Activated CD8-positive, alpha-beta memory T cell treated with anti-CD3 and anti-CD28 coated beads, Interleukin-2, amount 50 U/mL, for 24 hours (primary cell): Measurements from ENCODE around the gene C2orf68.
"Not testable (repeated sequence)": the region's sequence is repeated elsewhere in the genome, so short reads cannot be mapped to it uniquely, and the experiment has no call there.

ENCODE experiments used
- DNase-seq: peaks from one replicate; pipeline ENCODE4 v3.0.0-alpha.2; 2020; ENCODE audit errors: extremely low read depth

C2orf68 gene

GRCh38 chr2:85599468-85600234, 12.2 kb downstream of the C2orf68 start:
- no peak for DNase-seq

- no peak for DNase-seq
Measured at GRCh38 chr2:85598594-85599340, 13.1 kb downstream of the C2orf68 start.

GRCh38 chr2:85597241-85597640, 14.6 kb downstream of the C2orf68 start:
- no peak for DNase-seq

DNA sequence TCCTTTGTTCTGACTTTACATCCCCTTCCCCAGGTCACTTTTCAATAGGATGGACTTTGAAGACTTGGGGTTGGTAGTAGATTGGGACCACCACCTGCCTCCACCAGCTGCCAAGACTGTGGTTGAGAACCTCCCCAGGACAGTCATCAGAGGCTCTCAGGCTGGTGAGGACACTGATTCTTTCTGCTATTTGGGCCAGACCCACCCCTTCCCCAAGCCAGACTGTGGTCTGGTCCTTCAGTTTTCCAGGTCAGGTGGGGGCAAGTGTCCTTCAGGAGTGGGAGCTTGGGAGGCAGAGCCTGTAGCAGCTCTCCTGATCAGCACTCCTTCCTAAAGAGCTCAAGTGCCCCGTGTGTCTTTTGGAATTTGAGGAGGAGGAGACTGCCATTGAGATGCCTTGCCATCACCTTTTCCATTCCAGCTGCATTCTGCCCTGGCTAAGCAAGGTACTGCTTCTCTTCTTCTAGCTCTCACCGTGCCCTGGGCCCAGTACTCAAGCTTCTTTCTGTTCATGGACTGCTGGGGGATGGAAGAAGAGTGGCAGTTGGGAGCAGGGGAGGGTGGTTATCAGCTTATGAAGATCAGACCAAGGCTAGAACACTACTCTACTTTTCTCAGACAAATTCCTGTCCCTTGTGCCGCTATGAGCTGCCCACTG, 15.3 kb downstream of the C2orf68 start:
- DNase-seq, result no peak

GRCh38 chr2:85596026-85596333, 15.9 kb downstream of the C2orf68 start:
- DNase-seq, result no peak

DNA sequence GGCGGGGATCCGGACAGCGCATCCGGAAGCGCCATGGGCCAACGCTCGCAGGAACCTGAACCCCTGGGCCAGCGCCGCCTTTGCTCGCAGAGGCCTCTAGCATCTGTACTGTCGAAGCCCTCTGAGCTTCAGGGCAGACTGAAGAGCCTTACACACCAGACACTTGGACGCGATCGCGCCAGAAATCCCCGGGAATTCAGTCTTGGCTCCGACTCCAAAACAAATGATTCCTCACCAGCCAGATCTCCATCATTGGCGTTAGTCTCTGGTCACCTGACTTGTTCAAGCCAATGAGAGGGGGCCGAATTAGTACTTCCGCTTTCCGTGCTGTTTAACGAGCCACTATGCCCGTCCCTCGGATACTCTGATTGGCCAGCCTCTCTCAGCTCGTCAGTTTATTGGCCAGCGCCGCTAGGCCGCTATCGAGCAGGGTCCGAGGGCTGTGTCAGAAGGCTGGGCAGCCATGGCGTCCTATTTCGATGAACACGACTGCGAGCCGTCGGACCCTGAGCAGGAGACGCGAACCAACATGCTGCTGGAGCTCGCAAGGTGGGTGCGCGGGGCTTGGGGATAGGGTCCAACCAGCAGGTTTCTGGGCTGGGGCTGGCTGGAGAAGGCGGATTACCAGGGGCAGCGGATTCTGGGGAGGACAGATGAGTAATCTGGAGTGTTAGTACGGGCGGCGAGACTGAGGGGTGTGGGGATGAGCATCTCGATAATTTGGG, 16.4 kb downstream of the C2orf68 start, which contains the start of gene RNF181:
RNF181 (plus strand) TSS at position 445 of the 725 bp plus-strand sequence; CDS start at position 464, 19 bp downstream.
- DNase-seq, result peak; percentile 84

GRCh38 chr2:85594715-85595300, 17.1 kb downstream of the C2orf68 start:
- no peak for DNase-seq

DNA sequence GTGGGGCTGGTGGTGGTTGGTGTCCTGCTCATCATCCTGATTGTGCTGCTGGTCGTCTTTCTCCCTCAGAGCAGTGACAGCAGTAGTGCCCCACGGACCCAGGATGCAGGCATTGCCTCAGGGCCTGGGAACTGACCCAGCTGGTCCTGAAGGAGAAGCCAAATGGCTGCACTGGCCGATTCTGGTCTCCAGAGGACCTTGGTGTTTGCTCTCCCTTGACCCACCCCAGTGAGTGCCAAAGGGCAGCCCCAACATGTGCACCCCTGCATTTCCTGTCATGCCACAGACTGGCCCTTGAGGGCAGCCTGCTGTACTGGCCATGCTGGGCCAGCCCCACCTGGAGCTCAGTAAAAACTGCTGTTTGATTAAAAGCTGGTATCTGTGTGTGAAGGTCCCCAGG, 18.8 kb downstream of the C2orf68 start:
- DNase-seq, result no peak

GRCh38 chr2:85592299-85592698, 19.6 kb downstream of the C2orf68 start:
- DNase-seq, result not testable (repeated sequence)

DNA sequence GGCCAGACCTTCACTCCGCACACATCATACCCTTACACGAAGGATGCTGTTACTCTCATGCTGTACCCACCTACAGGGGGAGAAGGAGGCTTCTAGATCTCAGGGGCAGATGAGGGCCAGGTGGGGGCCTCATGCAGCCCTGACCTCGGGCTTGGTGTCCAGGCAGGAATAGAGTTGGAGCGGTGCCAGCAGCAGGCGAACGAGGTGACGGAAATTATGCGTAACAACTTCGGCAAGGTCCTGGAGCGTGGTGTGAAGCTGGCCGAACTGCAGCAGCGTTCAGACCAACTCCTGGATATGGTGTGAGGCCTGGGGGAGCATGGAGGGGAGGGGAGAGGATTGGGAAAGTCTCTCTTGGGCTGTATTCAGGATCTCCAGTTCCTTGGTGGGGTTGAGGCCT, 20.3 kb downstream of the C2orf68 start:
- DNase-seq, result no peak

DNA sequence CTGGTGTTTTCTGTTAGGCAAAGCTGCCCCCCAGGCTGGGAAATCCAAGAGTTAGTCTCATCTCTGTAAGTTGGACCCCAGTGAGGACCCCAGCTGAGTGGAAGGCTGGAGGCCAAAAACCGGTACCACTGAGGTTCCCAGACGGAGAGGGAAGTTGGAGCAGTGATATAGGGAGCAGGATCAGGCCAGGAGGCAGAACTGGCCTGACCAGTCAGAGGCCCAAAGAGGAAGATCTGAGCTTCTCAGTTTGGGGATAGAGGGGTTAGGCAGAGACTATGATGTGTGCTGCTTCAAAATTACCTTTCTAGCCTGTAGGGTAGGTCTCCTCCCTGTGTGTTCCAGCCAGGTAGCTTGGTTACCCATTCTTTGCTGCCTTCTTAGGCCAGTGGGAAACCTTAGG, 20.9 kb downstream of the C2orf68 start:
- no peak for DNase-seq

DNA sequence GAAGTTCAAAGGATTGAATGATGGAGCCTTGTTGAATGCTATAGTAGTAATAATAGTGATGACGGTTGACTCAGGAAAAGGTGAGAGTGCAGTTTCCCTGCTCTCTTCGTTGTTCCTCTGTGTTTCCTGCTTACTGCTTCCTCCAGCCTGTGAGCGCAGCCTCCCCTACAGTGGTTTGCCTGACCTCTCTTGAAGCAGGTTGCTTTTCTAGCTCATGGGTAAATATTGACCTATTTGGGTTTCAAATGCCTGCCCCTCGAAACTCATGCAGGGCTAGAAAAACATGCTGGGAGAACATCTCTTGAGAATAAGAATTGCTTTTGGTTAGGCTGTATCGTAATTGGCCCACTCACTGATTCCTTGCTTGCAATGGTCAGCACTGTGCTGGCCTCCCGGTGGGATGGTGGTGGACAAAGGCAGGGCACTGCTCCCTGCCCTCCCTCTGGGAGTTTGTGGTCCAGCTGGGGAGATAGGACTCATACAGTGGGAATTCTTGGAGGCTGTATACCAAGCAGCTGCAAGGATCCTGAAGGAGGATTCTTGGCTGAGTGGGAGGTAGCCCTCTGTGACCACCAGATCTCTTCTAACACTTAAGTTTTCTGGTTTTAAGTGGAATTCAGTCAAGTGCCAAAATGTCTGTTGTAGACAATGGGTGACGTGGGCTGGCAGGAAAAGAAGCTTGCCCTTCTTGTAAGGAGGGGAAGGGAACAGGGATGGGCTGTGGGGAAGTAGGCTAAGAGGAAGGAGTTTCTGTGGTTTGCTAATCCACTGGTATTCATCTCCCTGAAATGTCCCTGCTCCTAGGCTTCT, 21.7 kb downstream of the C2orf68 start:
- DNase-seq, result no peak

GRCh38 chr2:85589181-85589580, 22.7 kb downstream of the C2orf68 start:
- DNase-seq, result no peak

- DNase-seq, result no peak
Measured at GRCh38 chr2:85588645-85589044, 23.2 kb downstream of the C2orf68 start.

- DNase-seq, result no peak
Measured at GRCh38 chr2:85588236-85588635, 23.6 kb downstream of the C2orf68 start.

DNA sequence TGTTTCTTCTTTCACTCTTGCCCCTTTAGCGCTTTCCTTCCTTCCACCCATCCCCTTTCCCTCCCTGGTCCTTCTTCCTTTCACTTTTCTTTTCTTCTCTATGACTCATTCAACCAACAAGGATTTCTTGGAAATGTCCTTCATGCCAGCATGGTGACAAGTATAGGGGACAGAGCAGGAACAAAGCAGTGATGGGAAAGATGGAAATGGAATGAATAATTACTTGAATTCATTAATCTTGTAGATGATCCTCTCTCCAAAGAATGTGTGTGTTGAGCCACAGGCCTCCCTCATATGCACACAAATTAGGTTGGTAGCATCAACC, 26.1 kb downstream of the C2orf68 start:
- no peak for DNase-seq

GRCh38 chr2:85584857-85585780, 26.7 kb downstream of the C2orf68 start:
- DNase-seq, result no peak

DNA sequence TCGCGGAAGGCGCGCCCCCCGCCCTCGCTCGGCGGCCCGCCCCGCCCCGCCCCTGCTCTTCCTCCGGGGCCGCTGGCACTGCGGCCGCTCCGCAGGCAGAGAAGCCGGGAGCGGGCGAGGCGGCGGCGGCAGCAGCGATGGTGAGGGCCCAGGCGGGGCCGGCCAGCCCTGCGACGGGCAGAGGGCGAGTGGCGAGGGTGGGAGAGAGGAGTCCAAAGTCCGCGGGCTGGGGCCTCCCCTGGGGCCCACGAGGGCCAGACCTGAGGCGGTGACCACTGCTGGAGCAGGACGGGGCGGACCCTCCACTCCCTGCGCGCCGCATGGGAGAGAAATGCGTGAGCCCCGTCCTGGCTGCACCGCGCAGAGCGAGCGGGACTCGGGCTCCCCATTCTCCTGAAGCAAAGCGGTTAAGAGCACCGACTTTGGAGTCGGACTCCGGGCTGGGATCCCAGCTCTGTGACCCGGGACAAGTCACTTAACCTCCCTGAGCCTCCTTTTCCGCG, 27.5 kb downstream of the C2orf68 start, which contains the start of gene VAMP5:
VAMP5 (plus strand) TSS at position 78 of the 503 bp plus-strand sequence; CDS start at position 138, 60 bp downstream.
- DNase-seq, result no peak

- DNase-seq, result no peak
Measured at GRCh38 chr2:85583667-85584353, 28.1 kb downstream of the C2orf68 start.
